Naive thymus-derived CD4-positive, alpha-beta T cell (primary cell): ENCODE data around the gene CACNA1C. TPM values are rescaled to one million over a fixed set of nuclear protein-coding genes. Genes with fewer than 3 reads are reported as not detected.
A peak's percentile ranks its signal among the peaks of the same experiment; 100 is the strongest.

Experiments used
- ATAC-seq: fragments of 150-1000 bp; cut with Tn5 transposase; 2 replicates; pipeline ENCODE4 v1.10.0; 2021; ENCODE audit warnings: mild to moderate bottlenecking, moderate library complexity
- CTCF ChIA-PET: fragments of 350-600 bp; sonication (Branson Sonifier 250); formaldehyde crosslinking; loops from one replicate; lab custom pipeline; 2021; ENCODE audit warnings: antibody characterized with exemption; lab: Charles Lee
- POLR2A ChIA-PET: fragments of 350-600 bp; sonication (Branson Sonifier 250); formaldehyde crosslinking; loops from one replicate; lab custom pipeline; 2021; ENCODE audit warnings: antibody characterized with exemption, inconsistent platforms; lab: Charles Lee
- DNase-seq, 9 donors: peaks; one replicate each; pipeline versions ENCODE4 v3.0.0 to v3.0.0-alpha.2; 2020 to 2022; ENCODE audit warnings: mixed read lengths in 1 of 9
- H3K27ac ChIP-seq: one replicate; pipeline ENCODE4 v1.7.0; 2013; ENCODE audit warnings: mild to moderate bottlenecking, low read depth, low read length, moderate library complexity
- H3K27me3 ChIP-seq, 2 donors: one replicate each; pipeline ENCODE4 v1.7.0; 2013; ENCODE audit warnings: low read length in 2 of 2, mild to moderate bottlenecking in 2 of 2, moderate library complexity in 2 of 2; ENCODE audit not compliant: control insufficient read depth in 2 of 2, insufficient read depth in 2 of 2
- H3K36me3 ChIP-seq, 3 experiments: 1 replicate in 2 of 3; 2 replicates in 1 of 3; pipeline ENCODE4 v1.7.0; 2013; ENCODE audit warnings: low read length in 3 of 3, mild to moderate bottlenecking in 3 of 3, moderate library complexity in 1 of 3; ENCODE audit not compliant: insufficient read depth in 3 of 3, control insufficient read depth in 2 of 3
- H3K4me1 ChIP-seq, 2 donors: one replicate each; pipeline ENCODE4 v1.7.0; 2013; ENCODE audit warnings: low read length in 2 of 2, mild to moderate bottlenecking in 2 of 2, moderate library complexity in 1 of 2; ENCODE audit not compliant: control insufficient read depth in 2 of 2, insufficient read depth in 2 of 2
- H3K4me3 ChIP-seq: 2 replicates; pipeline ENCODE4 v1.7.0; 2013; ENCODE audit warnings: mild to moderate bottlenecking, low read length
- H3K9me3 ChIP-seq, 3 experiments: 1 replicate in 2 of 3; 2 replicates in 1 of 3; pipeline ENCODE4 v1.7.0; 2013; ENCODE audit warnings: low read length in 3 of 3; ENCODE audit not compliant: control insufficient read depth in 2 of 3
- H3K27ac Mint-ChIP-seq, 9 donors: one replicate each; pipeline ENCODE4 v1.8.0; 2020 to 2022; ENCODE audit warnings: mixed read lengths in 9 of 9, mild to moderate bottlenecking in 8 of 9, moderate library complexity in 5 of 9, inconsistent platforms in 2 of 9
- H3K27me3 Mint-ChIP-seq, 5 donors: one replicate each; pipeline ENCODE4 v1.8.0; 2021 to 2022; ENCODE audit warnings: mixed read lengths in 5 of 5, mild to moderate bottlenecking in 1 of 5
- H3K36me3 Mint-ChIP-seq, 5 donors: one replicate each; pipeline ENCODE4 v1.8.0; 2020 to 2022; ENCODE audit warnings: mixed read lengths in 5 of 5, mild to moderate bottlenecking in 3 of 5, inconsistent platforms in 1 of 5
- H3K4me1 Mint-ChIP-seq, 7 donors: one replicate each; pipeline ENCODE4 v1.8.0; 2020 to 2022; ENCODE audit warnings: mixed read lengths in 7 of 7, mild to moderate bottlenecking in 3 of 7, inconsistent platforms in 1 of 7
- H3K4me3 Mint-ChIP-seq, 10 donors: one replicate each; pipeline ENCODE4 v1.8.0; 2020 to 2022; ENCODE audit warnings: mild to moderate bottlenecking in 10 of 10, mixed read lengths in 10 of 10, moderate library complexity in 6 of 10, inconsistent platforms in 2 of 10
- H3K9me3 Mint-ChIP-seq, 11 donors: one replicate each; pipeline ENCODE4 v1.8.0; 2020 to 2022; ENCODE audit warnings: mixed read lengths in 11 of 11, mild to moderate bottlenecking in 4 of 11, inconsistent platforms in 1 of 11, moderate library complexity in 1 of 11
- intact Hi-C, 2 donors: fragments of 100-400 bp; cut with micrococcal nuclease; formaldehyde crosslinking; loops; one replicate each; pipeline ENCODE4 v1.15.1; 2023
- polyA plus RNA-seq, 2 donors: library from polyadenylated mRNA; unstranded; fragments of 300-500 nt; fragmentation: Illumina TruSeq; gene quantifications; one replicate each; pipeline ENCODE4 v1.2.3, GENCODE V29; 2021
- total RNA-seq, 6 experiments: library from RNA in 5 of 6; stranded (reverse) in 5 of 6; gene quantifications; 1 replicate in 5 of 6; 2 replicates in 1 of 6; pipeline ENCODE4 v1.2.3 and lab custom pipeline; 2021 to 2026

CACNA1C gene
- total and polyA plus RNA-seq, 7 experiments from 2014 or later: 0.04 to 0.48 (median 0.08) TPM

- peaks cover 6 to 18% (median 12%) of the 10 kb centered on the region in 7 donors for H3K4me1 Mint-ChIP-seq
- H3K27ac Mint-ChIP-seq: no peak overlapping the region
- peak overlapping the region in 1 of 10 donors; percentile 21 for H3K4me3 Mint-ChIP-seq
- no peaks in the 10 kb centered on the region for H3K36me3 ChIP-seq
- no peak overlapping the region for H3K27ac ChIP-seq
- DNase-seq (no peak), ATAC-seq (no peak)
- H3K36me3 Mint-ChIP-seq: no peaks in the 10 kb centered on the region
- H3K27me3 ChIP-seq: peaks cover 9 to 10% of the 10 kb centered on the region in 2 donors
- H3K9me3 ChIP-seq: no peaks in the 10 kb centered on the region
- no peak overlapping the region for H3K4me3 ChIP-seq
- no peaks in the 10 kb centered on the region for H3K4me1 ChIP-seq
- POLR2A ChIA-PET: no interaction called here
- intact Hi-C loops: no loop called here
- peaks cover 40 to 72% (median 66%) of the 10 kb centered on the region in 5 donors for H3K27me3 Mint-ChIP-seq
- peaks cover 0 to 1% (median 0%) of the 10 kb centered on the region in 11 donors for H3K9me3 Mint-ChIP-seq
- CTCF ChIA-PET: interaction anchor here (0.7 kb wide), 1 partner anchor 10 kb away, joined by 3 read pairs; no protein-coding TSS in a partner anchor
Measured at GRCh38 chr12:2047752-2048151, 5.0 kb upstream of the CACNA1C start.

- Histone ChIP-seq H3K9me3 (no peaks in the 10 kb centered on the region), H3K36me3 (no peaks in the 10 kb centered on the region), H3K27me3 (peaks cover 9 to 10% of the 10 kb centered on the region in 2 donors), H3K4me3 (no peak overlapping the region), H3K27ac (no peak overlapping the region), H3K4me1 (no peaks in the 10 kb centered on the region)
- ChIA-PET POLR2A (no interaction called here), CTCF (no interaction called here)
- H3K4me3 Mint-ChIP-seq: peak overlapping the region in 1 of 10 donors; percentile 31
- peaks cover 0 to 1% (median 0%) of the 10 kb centered on the region in 5 donors for H3K36me3 Mint-ChIP-seq
- intact Hi-C loops: loop anchor here in 1 of 2 donors (5.0 kb wide), 1 partner anchor 253 kb away; no protein-coding TSS in a partner anchor
- DNase-seq (no peak), ATAC-seq (no peak)
- no peak overlapping the region for H3K27ac Mint-ChIP-seq
- H3K27me3 Mint-ChIP-seq: peaks cover 48 to 77% (median 61%) of the 10 kb centered on the region in 5 donors
- H3K4me1 Mint-ChIP-seq: peaks cover 16 to 30% (median 21%) of the 10 kb centered on the region in 7 donors
- peaks cover 0 to 1% (median 0%) of the 10 kb centered on the region in 11 donors for H3K9me3 Mint-ChIP-seq
Measured at GRCh38 chr12:2049604-2050540, 2.9 kb upstream of the CACNA1C start.

- ATAC-seq (no peak), DNase-seq (no peak)
- CTCF ChIA-PET: no interaction called here
- H3K4me3 ChIP-seq: no peak overlapping the region
- Mint-ChIP-seq H3K9me3 (peaks cover 0 to 1% (median 0%) of the 10 kb centered on the region in 11 donors), H3K4me1 (peaks cover 16 to 31% (median 22%) of the 10 kb centered on the region in 7 donors), H3K36me3 (peaks cover 0 to 1% (median 0%) of the 10 kb centered on the region in 5 donors), H3K27ac (peak overlapping the region in 1 of 9 donors; percentile 53), H3K4me3 (peak overlapping the region; percentile 65 to 90 (median 78)), H3K27me3 (peaks cover 65 to 86% (median 74%) of the 10 kb centered on the region in 5 donors)
- POLR2A ChIA-PET: no interaction called here
- intact Hi-C loops: loop anchor here in 1 of 2 donors (5.0 kb wide), 1 partner anchor 255 kb away; no protein-coding TSS in a partner anchor
- no peaks in the 10 kb centered on the region for H3K9me3 ChIP-seq
- peaks cover 9 to 10% of the 10 kb centered on the region in 2 donors for H3K27me3 ChIP-seq
- no peaks in the 10 kb centered on the region for H3K4me1 ChIP-seq
- H3K36me3 ChIP-seq: no peaks in the 10 kb centered on the region
- no peak overlapping the region for H3K27ac ChIP-seq
Measured at GRCh38 chr12:2051700-2052621, 826 bp upstream of the CACNA1C start.

- intact Hi-C loops: loop anchor here in 1 of 2 donors (5.0 kb wide), 1 partner anchor 256 kb away; no protein-coding TSS in a partner anchor
- Histone ChIP-seq H3K4me1 (no peaks in the 10 kb centered on the region), H3K27me3 (peaks cover 9 to 10% of the 10 kb centered on the region in 2 donors), H3K9me3 (no peaks in the 10 kb centered on the region), H3K27ac (no peak overlapping the region), H3K36me3 (no peaks in the 10 kb centered on the region), H3K4me3 (no peak overlapping the region)
- peaks cover 16 to 31% (median 22%) of the 10 kb centered on the region in 7 donors for H3K4me1 Mint-ChIP-seq
- H3K27ac Mint-ChIP-seq: no peak overlapping the region
- CTCF ChIA-PET: no interaction called here
- H3K9me3 Mint-ChIP-seq: peaks cover 0 to 1% (median 0%) of the 10 kb centered on the region in 11 donors
- H3K4me3 Mint-ChIP-seq: peak overlapping the region in 1 of 10 donors; percentile 90
- no peak for DNase-seq
- no peak for ATAC-seq
- peaks cover 60 to 86% (median 71%) of the 10 kb centered on the region in 5 donors for H3K27me3 Mint-ChIP-seq
- POLR2A ChIA-PET: no interaction called here
- peaks cover 0 to 1% (median 0%) of the 10 kb centered on the region in 5 donors for H3K36me3 Mint-ChIP-seq
Measured at GRCh38 chr12:2053691-2054090, 904 bp downstream of the CACNA1C start.

GRCh38 chr12:2054091-2055018 is 1.6 kb downstream of the CACNA1C start:
- ATAC-seq (no peak), DNase-seq (no peak)
- POLR2A ChIA-PET: no interaction called here
- peaks cover 0 to 1% (median 0%) of the 10 kb centered on the region in 5 donors for H3K36me3 Mint-ChIP-seq
- H3K27ac Mint-ChIP-seq: no peak overlapping the region
- peaks cover 0 to 1% (median 0%) of the 10 kb centered on the region in 11 donors for H3K9me3 Mint-ChIP-seq
- Histone ChIP-seq H3K27ac (no peak overlapping the region), H3K4me3 (no peak overlapping the region), H3K27me3 (peaks cover 9 to 10% of the 10 kb centered on the region in 2 donors), H3K9me3 (no peaks in the 10 kb centered on the region), H3K4me1 (no peaks in the 10 kb centered on the region), H3K36me3 (no peaks in the 10 kb centered on the region)
- peaks cover 16 to 31% (median 22%) of the 10 kb centered on the region in 7 donors for H3K4me1 Mint-ChIP-seq
- H3K4me3 Mint-ChIP-seq: peak overlapping the region; percentile 46 to 86 (median 74)
- intact Hi-C loops: loop anchor here (5.0 kb wide), 3 partner anchors 238 to 528 kb away; no protein-coding TSS in a partner anchor
- peaks cover 53 to 86% (median 64%) of the 10 kb centered on the region in 5 donors for H3K27me3 Mint-ChIP-seq
- CTCF ChIA-PET: no interaction called here
